ENCODE results near the gene NFE2.

Gene NFE2

DNA sequence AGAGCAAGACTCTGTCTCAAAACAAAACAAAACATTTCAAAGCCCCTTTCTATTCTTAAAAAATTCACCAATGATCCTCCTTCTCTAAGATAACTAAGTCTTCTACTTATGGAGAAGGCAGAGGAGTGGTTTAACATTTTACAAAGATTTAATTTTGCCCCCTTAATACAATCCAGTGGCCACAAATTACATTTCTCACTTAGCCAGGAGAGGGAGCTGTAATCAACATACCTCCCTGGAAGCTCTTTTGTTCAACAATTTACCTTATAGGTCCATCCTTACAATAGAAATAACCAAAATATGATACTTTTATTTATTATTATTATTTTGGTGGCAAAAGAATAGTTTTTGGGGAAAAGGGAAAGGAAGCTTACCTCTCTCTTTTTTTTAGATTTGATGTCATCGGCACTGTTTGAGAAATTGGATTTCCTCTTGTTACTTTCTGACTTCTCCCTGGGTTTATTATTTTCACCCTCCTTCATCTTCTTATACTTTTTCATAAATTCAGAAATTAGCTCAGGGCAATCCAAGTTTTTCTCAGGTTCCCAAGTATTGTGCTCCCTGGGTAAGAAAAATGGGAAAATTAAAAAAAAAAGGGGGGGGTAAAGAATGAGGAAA is 49.0 kb downstream of the NFE2 start:
- peak in 1 of 2 donors; percentile 13 for DNase-seq (ENCODE audit: low read depth in 2 of 2)

DNA sequence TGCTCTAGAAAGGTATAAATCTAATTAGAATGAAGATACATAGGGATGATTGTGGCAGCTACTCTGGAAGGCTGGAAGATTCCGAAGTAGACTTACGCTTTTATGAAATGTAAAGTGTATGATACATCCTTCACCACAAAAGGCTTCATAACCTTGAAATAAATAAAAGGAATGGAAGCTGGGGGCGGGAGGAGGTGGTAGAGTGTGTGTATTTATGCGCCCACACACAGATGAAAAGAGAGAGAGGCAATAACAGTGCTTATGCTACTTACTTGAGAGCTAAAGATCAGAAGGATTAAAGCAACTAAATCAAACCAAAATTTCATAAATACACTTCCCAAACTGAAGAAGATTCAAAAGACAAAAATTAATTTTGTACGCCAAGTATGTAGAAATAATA is 51.3 kb downstream of the NFE2 start:
- DNase-seq (ENCODE audit: low read depth in 2 of 2): no peak

DNA sequence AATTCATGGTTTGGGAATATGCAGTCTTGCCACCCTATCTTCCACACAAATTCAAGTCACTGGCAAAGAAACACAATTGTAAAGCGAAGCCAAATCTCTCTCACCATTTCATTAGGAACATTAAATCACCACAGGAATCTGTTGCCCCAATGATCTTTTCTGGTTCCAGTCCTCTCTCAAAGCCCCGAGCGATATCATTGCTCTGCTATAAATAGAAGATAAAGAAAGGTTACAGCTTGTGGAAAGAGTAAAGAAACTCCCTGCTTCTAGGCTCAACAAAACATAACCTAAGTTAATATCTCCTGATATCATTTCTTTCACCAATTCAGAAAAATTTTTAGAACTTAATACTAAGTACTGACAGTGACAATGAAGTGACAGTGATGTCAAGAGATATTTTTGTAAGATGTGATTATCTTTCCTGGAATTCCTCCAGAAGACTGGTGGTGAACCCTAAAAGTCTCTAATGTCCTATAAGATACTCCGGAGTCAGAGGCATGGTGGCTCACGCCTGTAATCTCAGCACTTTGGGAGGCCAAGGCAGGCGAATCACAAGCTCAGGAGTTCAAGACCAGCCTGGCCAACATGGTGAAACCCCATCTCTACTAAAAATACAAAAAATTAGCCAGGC is 54.7 kb downstream of the NFE2 start:
- DNase-seq (ENCODE audit: low read depth in 2 of 2): no peak
